SK-N-SH (cell line): ENCODE measurements around the gene MTHFD2L. TPM values are rescaled to one million over a fixed set of nuclear protein-coding genes. Genes with fewer than 3 reads are reported as not detected.

Experiments used
- CTCF ChIA-PET: fragments of 300-600, 350-600 bp; formaldehyde crosslinking; extraction: SDS; loops from one replicate; lab custom pipeline; 2021; lab: Yijun Ruan, JAX
- POLR2A ChIA-PET: fragments of 350-600 bp; sonication (Branson Sonifier 250); formaldehyde crosslinking; extraction: SDS; loops from one replicate; lab custom pipeline; 2020; ENCODE audit warnings: antibody characterized with exemption, inconsistent platforms; lab: Yijun Ruan, JAX
- DNase-seq: peaks from one replicate; pipeline ENCODE4 v3.0.0; 2012
- H2AFZ ChIP-seq: fragments of 200-600 bp; sonication (generic); 2 replicates; pipeline ENCODE4 v1.8.1; 2016; ENCODE audit warnings: antibody characterized with exemption, mild to moderate bottlenecking, low read depth
- H3F3A ChIP-seq: fragments of 200-600 bp; sonication (generic); replicated peaks from 2 replicates; pipeline ENCODE3; 2016; ENCODE audit warnings: antibody characterized with exemption, mild to moderate bottlenecking; ENCODE audit not compliant: insufficient read depth
- H3K27ac ChIP-seq, 2 experiments: fragments of 200-500 bp in 1 of 2; fragments of 200-600 bp in 1 of 2; sonication (Bioruptor generic) in 1 of 2; sonication (generic), shearing (Covaris generic) in 1 of 2; 2 replicates each; pipeline versions ENCODE4 v1.5.1 to v1.6.1; 2014 to 2016; ENCODE audit warnings: low read depth in 2 of 2, inconsistent platforms in 1 of 2, low read length in 1 of 2, mild to moderate bottlenecking in 1 of 2, mixed read lengths in 1 of 2
- H3K27me3 ChIP-seq: fragments of 200-600 bp; sonication (generic), shearing (Covaris generic); 2 replicates; pipeline ENCODE4 v1.6.1; 2016; ENCODE audit warnings: mixed run types; ENCODE audit not compliant: insufficient read depth
- H3K36me3 ChIP-seq, 2 experiments: fragments of 200-500 bp in 1 of 2; fragments of 200-600 bp in 1 of 2; sonication (Bioruptor generic) in 1 of 2; sonication (generic) in 1 of 2; replicated peaks in 1 of 2; 2 replicates each; pipeline versions ENCODE3 to v1.5.1; 2014 to 2016; ENCODE audit warnings: low read length in 1 of 2, mild to moderate bottlenecking in 1 of 2; ENCODE audit not compliant: insufficient read depth in 2 of 2, control insufficient read depth in 1 of 2
- H3K4me1 ChIP-seq, 2 experiments: fragments of 200-500 bp in 1 of 2; fragments of 200-600 bp in 1 of 2; sonication (Bioruptor generic) in 1 of 2; sonication (generic), shearing (Covaris generic) in 1 of 2; 2 replicates each; pipeline versions ENCODE4 v1.5.1 to v1.6.1; 2014 to 2016; ENCODE audit warnings: low read depth in 1 of 2, low read length in 1 of 2, mixed run types in 1 of 2; ENCODE audit not compliant: insufficient read depth in 2 of 2, control insufficient read depth in 1 of 2
- H3K4me2 ChIP-seq: fragments of 200-600 bp; sonication (generic), shearing (Covaris generic); 2 replicates; pipeline ENCODE4 v1.6.1; 2017; ENCODE audit warnings: mixed run types
- H3K4me3 ChIP-seq, 2 experiments: fragments of 200-500 bp in 1 of 2; fragments of 200-600 bp in 1 of 2; sonication (Bioruptor generic) in 1 of 2; sonication (generic), shearing (Covaris generic) in 1 of 2; 2 replicates each; pipeline versions ENCODE4 v1.5.1 to v1.8.1; 2014 to 2016; ENCODE audit warnings: low read depth in 2 of 2, inconsistent platforms in 1 of 2, low read length in 1 of 2, mild to moderate bottlenecking in 1 of 2, mixed read lengths in 1 of 2, moderate library complexity in 1 of 2
- H3K79me2 ChIP-seq: fragments of 200-600 bp; sonication (generic); 2 replicates; pipeline ENCODE4 v1.8.1; 2017; ENCODE audit warnings: mild to moderate bottlenecking; ENCODE audit not compliant: insufficient read depth
- H3K9ac ChIP-seq: fragments of 200-600 bp; sonication (generic); 2 replicates; pipeline ENCODE4 v1.6.1; 2017; ENCODE audit warnings: mixed run types
- H3K9me2 ChIP-seq: fragments of 200-600 bp; sonication (generic); 2 replicates; pipeline ENCODE4 v1.6.1; 2017; ENCODE audit warnings: mixed run types
- H3K9me3 ChIP-seq: fragments of 200-600 bp; sonication (generic); 2 replicates; pipeline ENCODE4 v1.6.1; 2017; ENCODE audit warnings: mixed run types, mild to moderate bottlenecking, moderate library complexity
- H4K20me1 ChIP-seq: fragments of 200-600 bp; sonication (generic); 2 replicates; pipeline ENCODE4 v1.6.1; 2017; ENCODE audit warnings: mild to moderate bottlenecking, mixed run types; ENCODE audit not compliant: insufficient read depth
- CHD2 ChIP-seq: fragments of 150-350 bp; IDR thresholded peaks from 2 replicates; pipeline ENCODE4 v1.6.1; 2018; ENCODE audit warnings: low read length; ENCODE audit not compliant: partially characterized antibody
- ELF1 ChIP-seq: IDR thresholded peaks from 2 replicates; pipeline ENCODE4 v1.4.0; 2012
- EZH2phosphoT487 ChIP-seq: fragments of 200-600 bp; sonication (generic); IDR thresholded peaks from 2 replicates; pipeline ENCODE4 v1.6.1; 2017; ENCODE audit warnings: low read depth, mixed run types, mild to moderate bottlenecking, antibody characterized with exemption, moderate library complexity, borderline replicate concordance
- FOSL2 ChIP-seq: IDR thresholded peaks from 2 replicates; pipeline ENCODE4 v1.4.0; 2012; ENCODE audit warnings: low read depth, mild to moderate bottlenecking, moderate library complexity, borderline replicate concordance
- GATA2 ChIP-seq: sonication (generic); formaldehyde crosslinking; IDR thresholded peaks from 2 replicates; pipeline ENCODE4 v1.5.0; 2020; ENCODE audit warnings: mild to moderate bottlenecking, missing genetic modification reagents
- MEF2A ChIP-seq: IDR thresholded peaks from 2 replicates; pipeline ENCODE4 v1.4.0; 2012; ENCODE audit warnings: low read depth, borderline replicate concordance
- NRF1 ChIP-seq: IDR thresholded peaks from 2 replicates; pipeline ENCODE4 v1.6.1; 2012; ENCODE audit warnings: low read depth, mild to moderate bottlenecking, low read length
- POLR2AphosphoS5 ChIP-seq: IDR thresholded peaks from 2 replicates; pipeline ENCODE4 v1.6.1; 2012; ENCODE audit warnings: low read depth, low read length
- RCOR1 ChIP-seq: fragments of 150-350 bp; IDR thresholded peaks from 2 replicates; pipeline ENCODE4 v1.6.1; 2017; ENCODE audit warnings: antibody characterized with exemption, low read length
- RFX5 ChIP-seq: IDR thresholded peaks from 2 replicates; pipeline ENCODE4 v1.6.1; 2012; ENCODE audit warnings: mild to moderate bottlenecking, improper control_type of control experiment, low read length
- RXRA ChIP-seq: IDR thresholded peaks from 2 replicates; pipeline ENCODE4 v1.4.0; 2012; ENCODE audit warnings: low read depth, mild to moderate bottlenecking, borderline replicate concordance
- SIN3A ChIP-seq: IDR thresholded peaks from 2 replicates; pipeline ENCODE4 v1.6.1; 2012; ENCODE audit warnings: low read depth, mild to moderate bottlenecking, low read length, moderate library complexity, borderline replicate concordance
- TAF1 ChIP-seq: IDR thresholded peaks from 2 replicates; pipeline ENCODE4 v1.6.1; 2012; ENCODE audit warnings: low read depth, mild to moderate bottlenecking, low read length, moderate library complexity, borderline replicate concordance
- TCF12 ChIP-seq: IDR thresholded peaks from 2 replicates; pipeline ENCODE4 v1.4.0; 2012
- YY1 ChIP-seq: IDR thresholded peaks from 2 replicates; pipeline ENCODE4 v1.4.0; 2012; ENCODE audit warnings: low read depth, mild to moderate bottlenecking
- WGBS: methylation state at CpG from one replicate; pipeline ENCODE4 v1.1.6; 2017; ENCODE audit warnings: low lambda C conversion rate; 5-methylcytosine and 5-hydroxymethylcytosine counted together
- polyA plus RNA-seq, 3 experiments: library from polyadenylated mRNA; depleted of rRNA; stranded (reverse); fragments of >200 nt; gene quantifications; 2 replicates each; pipeline ENCODE4 v1.2.3, GENCODE V29; 2012
- TF ChIP-seq, protein P1 (sequence below): IDR thresholded peaks from 2 replicates; pipeline ENCODE4; 2012
- TF ChIP-seq, protein P2 (sequence below): IDR thresholded peaks from 2 replicates; pipeline ENCODE4 v1.4.0; 2012; ENCODE audit warnings: low read depth, borderline replicate concordance
- TF ChIP-seq, protein P3 (sequence below): fragments of 150-350 bp; IDR thresholded peaks from 2 replicates; pipeline ENCODE4 v1.6.1; 2016; ENCODE audit warnings: mild to moderate bottlenecking, low read depth, low read length
- TF ChIP-seq, protein P4 (sequence below): IDR thresholded peaks from 2 replicates; pipeline ENCODE4 v1.4.0; 2012; ENCODE audit warnings: low read depth, borderline replicate concordance

Gene MTHFD2L
- polyA plus RNA-seq, 1 of the 3 experiments (the other 2 are of a cell fraction), result 4.8 TPM

DNA sequence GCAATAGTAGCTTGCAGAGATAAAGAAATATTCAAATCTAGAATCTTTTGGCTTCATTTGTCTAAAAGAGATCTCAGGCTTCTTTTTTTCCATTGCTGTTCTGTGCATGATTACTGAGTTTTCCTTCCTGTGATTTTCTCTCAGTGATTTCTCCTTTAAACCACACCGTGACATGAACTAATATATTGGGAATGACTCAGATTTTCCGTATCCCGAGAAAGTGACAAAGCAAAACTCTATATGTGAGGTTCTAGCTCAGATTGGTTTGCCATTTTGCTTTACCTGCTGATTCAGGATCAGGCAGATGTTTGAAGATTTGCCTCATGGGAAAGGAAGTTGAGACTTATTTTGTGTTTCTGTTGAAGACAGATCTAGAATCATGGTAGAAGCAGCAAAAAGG lies 59.4 kb downstream of the MTHFD2L start:
- Histone ChIP-seq H3K9ac (no peak overlapping the region), H3K27ac (no peak overlapping the region)

DNA sequence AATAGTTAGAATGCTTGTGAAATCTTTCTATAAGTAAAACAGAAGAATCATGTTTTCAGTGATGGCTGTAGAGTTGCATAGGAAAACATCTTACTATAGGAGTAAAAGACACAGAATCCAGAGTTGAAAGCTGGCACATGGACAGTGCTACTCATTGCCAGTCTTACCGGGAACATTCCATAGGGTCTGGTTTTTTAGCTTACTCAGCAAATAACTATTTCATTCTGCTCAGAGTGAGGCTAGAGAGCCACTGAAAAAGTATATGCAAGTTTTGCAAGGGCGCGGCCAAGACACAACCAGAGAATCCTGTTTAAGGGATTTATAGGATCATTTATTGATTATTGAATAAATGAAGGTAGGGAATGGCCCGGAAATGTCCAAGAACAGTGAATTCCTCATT lies 60.3 kb downstream of the MTHFD2L start:
- Histone ChIP-seq H3F3A (no peaks in the 10 kb centered on the region), H3K4me3 (no peak overlapping the region), H3K79me2 (no peaks in the 10 kb centered on the region; the same call in 1 of the 2 replicates), H3K4me2 (no peak overlapping the region), H3K9me3 (no peaks in the 10 kb centered on the region), H3K4me1 (no peaks in the 10 kb centered on the region), H3K9ac (no peak overlapping the region), H3K9me2 (no peaks in the 10 kb centered on the region), H2AFZ (no peak overlapping the region), H3K27me3 (no peaks in the 10 kb centered on the region), H3K27ac (no peak overlapping the region), H4K20me1 (no peaks in the 10 kb centered on the region), H3K36me3 (no peaks in the 10 kb centered on the region)
- POLR2A ChIA-PET, result no interaction called here
- CTCF ChIA-PET, result interaction anchor here (1.4 to 4.3 kb wide), 2 partner anchors 10 to 29 kb away, joined by 5 to 18 read pairs; no protein-coding TSS in a partner anchor
- no peak for TF ChIP-seq CHD2
- TF ChIP-seq, protein P1, sequence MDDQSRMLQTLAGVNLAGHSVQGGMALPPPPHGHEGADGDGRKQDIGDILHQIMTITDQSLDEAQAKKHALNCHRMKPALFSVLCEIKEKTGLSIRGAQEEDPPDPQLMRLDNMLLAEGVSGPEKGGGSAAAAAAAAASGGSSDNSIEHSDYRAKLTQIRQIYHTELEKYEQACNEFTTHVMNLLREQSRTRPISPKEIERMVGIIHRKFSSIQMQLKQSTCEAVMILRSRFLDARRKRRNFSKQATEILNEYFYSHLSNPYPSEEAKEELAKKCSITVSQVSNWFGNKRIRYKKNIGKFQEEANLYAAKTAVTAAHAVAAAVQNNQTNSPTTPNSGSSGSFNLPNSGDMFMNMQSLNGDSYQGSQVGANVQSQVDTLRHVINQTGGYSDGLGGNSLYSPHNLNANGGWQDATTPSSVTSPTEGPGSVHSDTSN, result no peak
- no peak for TF ChIP-seq MEF2A
- no peak for TF ChIP-seq RCOR1
- TF ChIP-seq, protein P2, sequence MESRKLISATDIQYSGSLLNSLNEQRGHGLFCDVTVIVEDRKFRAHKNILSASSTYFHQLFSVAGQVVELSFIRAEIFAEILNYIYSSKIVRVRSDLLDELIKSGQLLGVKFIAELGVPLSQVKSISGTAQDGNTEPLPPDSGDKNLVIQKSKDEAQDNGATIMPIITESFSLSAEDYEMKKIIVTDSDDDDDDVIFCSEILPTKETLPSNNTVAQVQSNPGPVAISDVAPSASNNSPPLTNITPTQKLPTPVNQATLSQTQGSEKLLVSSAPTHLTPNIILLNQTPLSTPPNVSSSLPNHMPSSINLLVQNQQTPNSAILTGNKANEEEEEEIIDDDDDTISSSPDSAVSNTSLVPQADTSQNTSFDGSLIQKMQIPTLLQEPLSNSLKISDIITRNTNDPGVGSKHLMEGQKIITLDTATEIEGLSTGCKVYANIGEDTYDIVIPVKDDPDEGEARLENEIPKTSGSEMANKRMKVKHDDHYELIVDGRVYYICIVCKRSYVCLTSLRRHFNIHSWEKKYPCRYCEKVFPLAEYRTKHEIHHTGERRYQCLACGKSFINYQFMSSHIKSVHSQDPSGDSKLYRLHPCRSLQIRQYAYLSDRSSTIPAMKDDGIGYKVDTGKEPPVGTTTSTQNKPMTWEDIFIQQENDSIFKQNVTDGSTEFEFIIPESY, result no peak
- TF ChIP-seq, protein P3, sequence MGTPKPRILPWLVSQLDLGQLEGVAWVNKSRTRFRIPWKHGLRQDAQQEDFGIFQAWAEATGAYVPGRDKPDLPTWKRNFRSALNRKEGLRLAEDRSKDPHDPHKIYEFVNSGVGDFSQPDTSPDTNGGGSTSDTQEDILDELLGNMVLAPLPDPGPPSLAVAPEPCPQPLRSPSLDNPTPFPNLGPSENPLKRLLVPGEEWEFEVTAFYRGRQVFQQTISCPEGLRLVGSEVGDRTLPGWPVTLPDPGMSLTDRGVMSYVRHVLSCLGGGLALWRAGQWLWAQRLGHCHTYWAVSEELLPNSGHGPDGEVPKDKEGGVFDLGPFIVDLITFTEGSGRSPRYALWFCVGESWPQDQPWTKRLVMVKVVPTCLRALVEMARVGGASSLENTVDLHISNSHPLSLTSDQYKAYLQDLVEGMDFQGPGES, result no peak
- no peak for TF ChIP-seq YY1
- TF ChIP-seq, protein P4, sequence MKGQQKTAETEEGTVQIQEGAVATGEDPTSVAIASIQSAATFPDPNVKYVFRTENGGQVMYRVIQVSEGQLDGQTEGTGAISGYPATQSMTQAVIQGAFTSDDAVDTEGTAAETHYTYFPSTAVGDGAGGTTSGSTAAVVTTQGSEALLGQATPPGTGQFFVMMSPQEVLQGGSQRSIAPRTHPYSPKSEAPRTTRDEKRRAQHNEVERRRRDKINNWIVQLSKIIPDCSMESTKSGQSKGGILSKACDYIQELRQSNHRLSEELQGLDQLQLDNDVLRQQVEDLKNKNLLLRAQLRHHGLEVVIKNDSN, result no peak
- no peak for TF ChIP-seq POLR2AphosphoS5
- TF ChIP-seq TCF12, result no peak
- TF ChIP-seq RXRA, result no peak
- TF ChIP-seq RFX5, result no peak
- TF ChIP-seq TAF1, result no peak
- no peak for TF ChIP-seq EZH2phosphoT487
- no peak for TF ChIP-seq GATA2 (CRISPR knock-in tag)
- no peak for TF ChIP-seq ELF1
- no peak for TF ChIP-seq NRF1
- TF ChIP-seq FOSL2, result no peak
- no peak for TF ChIP-seq SIN3A
- WGBS, result 94% methylated on average over 4 of the region's 4 CpGs
- DNase-seq, result no peak

More for the DNA sequence above, 59.4 kb downstream of the MTHFD2L start:
- no peak for DNase-seq
- POLR2A ChIA-PET, result no interaction called here
- no peak overlapping the region for H3K4me2 ChIP-seq
- TF ChIP-seq CHD2, result no peak
- no peak for TF ChIP-seq RCOR1
- H3K27me3 ChIP-seq, result no peaks in the 10 kb centered on the region
- no peaks in the 10 kb centered on the region for H3K4me1 ChIP-seq
- no peaks in the 10 kb centered on the region; the same call in 1 of the 2 replicates for H3K79me2 ChIP-seq
- no peaks in the 10 kb centered on the region for H3F3A ChIP-seq
- WGBS, result 78% methylated on average over 3 of the region's 3 CpGs
- H4K20me1 ChIP-seq, result no peaks in the 10 kb centered on the region
- H3K9me2 ChIP-seq, result no peaks in the 10 kb centered on the region
- CTCF ChIA-PET, result interaction anchor here (1.4 to 4.3 kb wide), 2 partner anchors 11 to 28 kb away, joined by 5 to 18 read pairs; no protein-coding TSS in a partner anchor
- H3K9me3 ChIP-seq, result no peaks in the 10 kb centered on the region
- H3K4me3 ChIP-seq, result no peak overlapping the region
- no peaks in the 10 kb centered on the region for H3K36me3 ChIP-seq
- H2AFZ ChIP-seq, result no peak overlapping the region
